Head of caudate nucleus (tissue), 42 donors: ENCODE measurements around the gene CHN2.

ENCODE experiments used
- DNase-seq, 42 donors: peaks; one replicate each; pipeline versions ENCODE4 v3.0.0 to v3.0.0-alpha.2; 2020 to 2021; ENCODE audit warnings: mixed read lengths in 7 of 42
- intact Hi-C: fragments of 100-400 bp; cut with DNase I; formaldehyde crosslinking; loops from one replicate; pipeline ENCODE4 v1.15.0; 2022

CHN2 gene

DNA sequence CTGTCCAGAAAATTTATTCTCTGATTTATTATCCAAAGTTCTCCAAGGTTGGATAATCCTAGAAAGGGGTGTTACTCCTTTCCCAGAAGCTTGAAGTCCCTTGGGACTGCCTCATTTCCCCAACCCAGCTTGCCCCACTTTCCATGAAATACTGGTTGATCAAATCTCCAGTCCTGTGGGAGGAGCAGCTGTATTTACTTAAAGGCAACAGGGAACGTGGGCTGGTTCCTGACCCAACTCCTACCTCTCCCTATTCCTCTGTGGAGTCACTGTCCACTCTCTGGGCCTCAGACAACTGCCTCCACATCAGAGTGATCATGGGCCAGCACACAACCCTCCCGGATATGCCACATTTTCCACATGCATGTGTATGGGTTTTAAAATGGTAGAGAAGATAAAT lies 202.8 kb downstream of the CHN2 start:
- intact Hi-C loops, result no loop called here
- peak in 1 of 42 donors; percentile 31 for DNase-seq

DNA sequence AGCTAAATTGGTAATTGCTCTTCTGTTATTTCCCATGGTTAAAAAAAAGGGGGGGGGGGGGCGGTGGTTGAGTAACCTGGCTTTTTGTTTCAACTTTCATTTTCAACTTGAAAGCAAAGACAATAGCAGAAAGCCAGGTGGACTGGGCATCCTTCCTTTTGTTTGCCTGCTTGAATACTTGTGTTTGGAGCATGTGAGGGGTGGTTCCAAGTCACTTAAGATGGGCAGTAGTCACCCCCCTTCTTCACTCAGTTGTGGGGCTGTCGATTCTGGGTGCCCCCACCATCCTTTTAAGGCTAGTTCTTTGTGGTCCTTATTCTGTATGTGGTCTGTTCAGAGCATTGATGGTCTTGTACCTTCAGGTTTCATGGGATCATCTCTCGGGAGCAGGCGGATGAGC lies 203.4 kb downstream of the CHN2 start:
- intact Hi-C loops, result no loop called here
- peak in 1 of 42 donors; percentile 18 for DNase-seq

DNA sequence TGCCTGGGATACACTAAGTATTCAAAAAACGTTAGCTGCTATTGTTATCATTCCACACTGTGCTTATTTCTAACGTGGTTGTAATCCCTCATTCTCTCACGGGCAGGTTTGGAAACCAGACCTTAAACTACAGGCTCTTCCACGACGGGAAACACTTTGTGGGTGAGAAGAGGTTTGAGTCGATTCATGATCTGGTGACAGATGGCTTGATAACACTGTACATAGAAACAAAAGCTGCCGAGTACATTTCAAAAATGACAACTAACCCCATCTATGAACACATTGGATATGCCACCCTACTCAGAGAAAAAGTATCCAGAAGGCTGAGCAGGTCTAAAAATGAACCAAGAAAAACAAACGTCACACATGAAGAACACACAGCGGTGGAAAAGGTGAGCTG lies 205.9 kb downstream of the CHN2 start:
- intact Hi-C loops, result loop anchor here (10.0 kb wide), 2 partner anchors 216 to 296 kb away; no protein-coding TSS in a partner anchor
- DNase-seq, result no peak

DNA sequence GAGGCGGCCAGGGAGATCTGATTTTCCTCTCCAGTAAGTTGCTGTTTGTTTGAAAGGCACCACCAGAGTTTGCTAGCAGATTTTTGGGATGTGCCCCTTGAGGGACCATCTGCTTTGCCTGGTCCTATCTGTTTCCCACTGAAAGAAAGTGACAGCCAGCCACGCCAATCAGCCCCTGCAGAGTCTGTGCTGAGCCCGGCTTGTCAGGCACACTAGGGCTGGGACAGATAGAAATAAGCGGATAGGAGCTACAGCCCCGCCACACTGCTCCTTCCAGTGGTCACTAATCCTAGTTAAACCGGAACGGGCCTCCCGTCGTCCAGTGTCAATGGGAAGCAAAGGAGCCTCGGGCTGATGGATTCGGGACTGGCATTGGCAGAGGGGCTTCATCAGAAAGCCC lies 207.2 kb downstream of the CHN2 start:
- peak in 1 of 42 donors; percentile 32 for DNase-seq
- intact Hi-C loops, result loop anchor here (10.0 kb wide), 2 partner anchors 217 to 297 kb away; no protein-coding TSS in a partner anchor

DNA sequence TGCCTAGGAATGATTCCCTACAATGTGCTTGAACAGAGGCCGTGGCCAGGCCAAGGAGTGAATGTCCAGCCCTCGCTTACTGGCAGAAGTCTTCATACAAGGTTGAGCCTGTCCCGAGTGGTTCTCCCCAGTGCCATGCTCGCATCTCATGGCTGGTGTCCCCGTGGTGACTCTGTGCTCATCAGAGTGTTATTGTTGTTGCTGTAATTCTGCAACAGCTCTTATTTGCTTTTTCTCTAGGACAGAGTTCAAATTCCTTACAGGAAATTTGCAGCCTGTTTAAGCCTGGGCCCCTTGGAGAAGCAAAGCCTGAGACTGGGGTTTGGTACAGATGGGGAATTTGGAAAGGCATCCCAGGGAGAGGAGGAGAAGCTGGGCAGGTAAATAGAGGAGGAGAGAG lies 211.3 kb downstream of the CHN2 start:
- intact Hi-C loops, result loop anchor here (5.0 to 10.0 kb wide), 3 partner anchors 221 to 479 kb away; no protein-coding TSS in a partner anchor
- DNase-seq, result peak in 2 of 42 donors; percentile 6 to 40

DNA sequence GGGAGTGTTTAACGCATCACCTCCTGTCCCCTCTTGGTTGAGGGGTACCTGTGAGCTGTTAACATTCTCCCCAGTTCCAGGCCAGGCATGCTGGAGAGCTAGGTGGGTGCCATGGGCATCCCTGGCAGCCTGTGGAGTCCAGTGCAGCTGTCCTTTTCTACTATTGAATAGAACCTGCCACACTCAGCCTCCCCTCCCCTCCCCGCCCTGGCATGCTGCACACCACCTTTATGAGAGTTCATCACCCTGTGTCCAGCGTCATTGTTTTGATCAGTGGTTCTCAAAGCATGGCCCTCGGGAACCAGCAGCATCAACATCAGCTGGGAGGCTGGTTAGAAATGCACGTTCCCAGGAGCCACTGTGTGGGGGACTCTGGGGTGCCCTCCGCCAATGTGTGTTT lies 211.8 kb downstream of the CHN2 start:
- DNase-seq, result peak in 1 of 42 donors; percentile 24
- intact Hi-C loops, result loop anchor here (5.0 to 10.0 kb wide), 3 partner anchors 222 to 479 kb away; no protein-coding TSS in a partner anchor

DNA sequence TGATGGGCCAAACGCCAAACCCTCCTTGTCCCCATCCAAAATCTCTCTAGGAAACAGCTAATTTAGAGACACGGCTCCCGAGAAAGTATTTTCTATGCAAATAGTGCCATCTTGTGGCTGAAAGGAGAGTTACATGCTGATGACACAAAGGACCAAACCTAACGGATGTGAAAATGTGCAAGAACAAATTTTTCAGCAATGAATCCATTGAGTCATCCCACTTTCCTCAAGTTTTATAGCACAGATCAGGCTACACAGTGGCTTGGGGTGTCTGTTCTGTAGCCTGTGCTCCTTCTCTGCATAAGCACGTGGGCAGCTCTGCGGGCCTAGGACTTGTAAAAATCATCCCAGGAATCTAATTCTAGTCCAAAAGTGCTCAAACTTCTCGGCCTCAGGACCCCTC lies 214.3 kb downstream of the CHN2 start:
- intact Hi-C loops, result loop anchor here (5.0 to 10.0 kb wide), 3 partner anchors 224 to 482 kb away; no protein-coding TSS in a partner anchor
- DNase-seq, result peak in 34 of 42 donors; percentile 20 to 92 (median 66)

DNA sequence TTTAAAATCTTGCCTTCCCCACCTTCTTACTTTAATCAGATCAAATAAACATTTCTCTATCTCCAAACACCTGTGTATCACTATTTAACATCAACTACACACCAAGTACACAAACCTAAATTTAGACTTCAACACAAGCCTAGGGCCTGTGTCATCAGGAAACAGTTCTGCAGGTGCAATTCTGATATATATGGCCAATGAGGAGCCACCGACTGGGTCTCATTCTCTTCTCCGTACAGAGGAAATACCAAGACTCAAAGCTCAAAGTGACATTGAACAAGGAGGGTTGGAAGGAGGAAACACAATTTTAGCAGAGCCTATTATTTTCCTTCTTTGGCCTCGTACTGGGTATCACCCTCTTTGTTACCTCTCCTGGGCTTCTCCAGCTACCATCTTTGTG lies 216.4 kb downstream of the CHN2 start:
- no peak for DNase-seq
- intact Hi-C loops, result no loop called here

DNA sequence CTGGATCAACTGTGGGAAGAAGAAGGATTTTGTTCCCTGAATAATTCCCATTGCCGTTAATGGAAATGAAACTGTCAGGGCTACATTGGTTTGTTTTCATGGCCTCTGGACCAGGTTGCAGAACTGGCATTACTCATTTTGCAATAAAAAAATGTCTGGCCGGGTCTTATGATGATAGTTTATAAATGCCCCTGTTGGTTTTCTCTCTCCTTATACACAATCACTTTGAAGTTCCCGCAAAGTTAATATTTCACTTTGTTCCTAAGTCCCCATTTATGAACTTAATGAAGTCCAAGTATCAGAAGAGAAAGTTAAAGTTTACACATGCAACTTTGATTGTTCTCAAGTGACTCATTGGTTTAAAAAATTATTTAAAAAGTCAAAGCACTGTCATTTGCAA lies 218.3 kb downstream of the CHN2 start:
- intact Hi-C loops, result no loop called here
- no peak for DNase-seq

DNA sequence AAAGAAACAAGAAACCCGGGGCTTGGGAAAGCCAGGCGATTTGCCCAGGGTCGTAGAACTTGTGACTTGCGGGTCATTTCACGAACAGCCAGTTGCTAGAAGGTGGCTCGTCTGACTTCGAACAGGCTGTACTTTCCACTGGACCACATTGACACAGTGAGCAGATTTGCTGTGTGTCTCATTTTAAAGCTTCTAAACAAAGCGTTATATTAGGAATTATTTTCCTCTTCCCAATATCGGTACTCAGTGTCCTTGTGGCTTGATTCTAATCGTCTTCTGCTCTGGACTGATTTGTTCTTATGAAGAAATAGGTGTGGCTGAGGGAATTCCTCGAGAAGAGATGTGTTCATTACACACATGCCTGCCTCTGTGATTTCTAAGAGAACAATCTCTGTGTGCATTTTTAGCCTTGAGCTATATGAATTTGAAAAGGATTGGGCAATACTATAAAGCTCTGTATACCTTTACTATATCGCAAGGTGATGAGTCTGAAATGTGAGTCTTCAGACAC lies 219.1 kb downstream of the CHN2 start:
- intact Hi-C loops, result no loop called here
- no peak for DNase-seq

DNA sequence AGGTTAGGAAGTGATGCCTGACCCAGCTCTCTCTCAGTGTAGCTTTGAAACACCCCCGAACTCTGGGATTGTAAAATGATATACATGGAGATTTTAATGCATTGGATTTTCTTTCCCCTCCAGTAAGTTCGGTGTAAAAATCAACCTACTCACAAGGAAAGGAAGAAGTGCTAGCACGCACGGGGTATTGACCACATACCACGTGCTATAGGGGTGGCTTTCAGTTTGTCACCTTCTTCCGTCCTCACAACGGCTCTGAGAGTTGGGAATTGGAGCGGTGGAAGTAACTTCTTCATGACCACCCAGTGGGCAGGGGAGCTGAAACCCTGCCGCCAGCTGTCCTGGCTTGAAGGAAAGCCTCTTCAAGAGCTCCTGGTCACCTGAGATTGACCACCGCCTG lies 219.6 kb downstream of the CHN2 start:
- intact Hi-C loops, result no loop called here
- DNase-seq, result no peak

DNA sequence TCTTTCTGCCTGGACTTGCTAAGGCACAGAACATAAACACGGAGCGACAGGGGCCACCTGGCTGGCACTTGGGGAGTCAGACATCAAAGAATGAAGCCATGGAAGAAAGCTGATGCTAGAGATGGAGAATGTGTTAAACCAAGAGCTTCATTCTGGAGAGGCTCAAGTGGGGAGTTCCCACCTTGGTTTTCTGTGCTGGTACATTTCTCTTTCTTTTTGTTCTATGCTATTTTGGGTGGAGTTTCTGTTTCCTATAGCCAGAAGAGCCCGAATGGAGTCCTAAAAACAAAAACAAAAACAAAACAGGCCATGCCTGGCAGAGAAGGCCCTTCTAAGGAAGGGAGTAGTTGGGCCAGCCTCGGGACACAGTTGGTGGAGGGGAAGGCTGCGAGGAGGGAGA lies 220.6 kb downstream of the CHN2 start:
- intact Hi-C loops, result no loop called here
- no peak for DNase-seq

DNA sequence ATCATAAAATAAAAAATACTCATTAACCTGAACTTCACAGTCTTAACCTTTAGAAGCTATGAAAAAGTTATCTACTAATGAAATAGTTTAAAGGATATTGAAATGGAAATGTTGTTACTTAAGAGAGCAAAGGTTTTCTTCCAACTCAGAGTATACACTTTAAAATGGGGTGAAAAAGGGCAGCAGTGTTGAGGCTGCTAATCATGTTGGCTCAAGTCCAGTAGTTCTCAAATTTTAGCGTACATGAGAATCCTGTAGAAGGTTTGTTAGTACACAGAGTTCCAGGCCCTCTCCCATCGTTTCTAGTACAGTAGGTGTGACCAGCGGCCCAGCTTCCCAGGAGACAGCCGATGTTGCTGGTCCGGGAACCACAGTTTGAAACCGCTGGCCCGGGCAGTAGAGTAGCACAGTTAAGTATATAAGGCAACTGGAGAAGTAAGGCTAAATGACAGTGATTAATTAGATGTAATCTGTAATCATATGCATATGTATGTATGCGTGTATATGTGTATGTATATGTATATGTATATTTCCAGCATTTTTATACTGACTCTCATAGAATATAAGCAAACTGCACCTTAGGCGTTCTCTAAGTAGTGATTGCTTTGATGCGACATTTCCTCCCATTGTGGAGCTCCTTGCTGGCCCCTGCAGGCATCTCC lies 221.8 kb downstream of the CHN2 start:
- intact Hi-C loops, result no loop called here
- DNase-seq, result no peak

DNA sequence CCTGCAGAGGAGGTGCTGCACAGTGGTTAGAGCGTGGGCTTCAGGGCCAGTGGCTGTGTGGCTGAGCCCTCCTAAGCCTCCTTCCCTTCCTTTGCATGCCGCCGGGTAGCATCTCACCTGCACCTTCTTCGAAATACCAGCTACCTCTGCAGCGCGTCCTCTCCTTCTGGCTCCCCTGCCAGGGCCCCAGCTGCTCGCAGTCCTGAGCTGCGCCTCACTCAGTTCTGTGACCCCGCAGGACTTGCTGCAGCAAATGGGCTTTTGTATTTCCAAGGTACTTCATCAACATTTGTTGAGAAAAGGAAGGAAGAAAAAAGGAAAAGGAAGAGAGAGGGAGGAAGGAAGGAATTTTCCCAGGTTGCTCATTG lies 222.3 kb downstream of the CHN2 start:
- no peak for DNase-seq
- intact Hi-C loops, result no loop called here

DNA sequence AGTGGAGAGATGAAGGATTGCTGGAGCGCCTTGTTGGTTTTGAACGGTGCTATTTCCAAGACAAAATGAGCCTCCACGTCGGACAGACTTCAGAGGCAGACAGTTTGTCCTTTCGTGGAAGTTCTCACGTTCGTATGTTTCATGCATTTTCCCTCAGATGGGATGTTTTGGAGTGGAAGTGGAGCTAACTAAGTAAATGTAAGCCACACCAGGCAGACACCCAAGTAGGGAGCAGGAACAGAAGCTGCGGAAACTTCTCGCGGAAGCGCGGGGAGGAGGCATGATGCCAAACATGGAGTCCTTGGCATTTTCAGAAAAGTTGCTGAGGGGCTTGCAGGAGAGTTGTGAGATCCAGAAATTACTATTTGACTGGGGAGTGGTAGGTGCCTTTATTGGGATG lies 223.5 kb downstream of the CHN2 start:
- intact Hi-C loops, result no loop called here
- DNase-seq, result no peak

DNA sequence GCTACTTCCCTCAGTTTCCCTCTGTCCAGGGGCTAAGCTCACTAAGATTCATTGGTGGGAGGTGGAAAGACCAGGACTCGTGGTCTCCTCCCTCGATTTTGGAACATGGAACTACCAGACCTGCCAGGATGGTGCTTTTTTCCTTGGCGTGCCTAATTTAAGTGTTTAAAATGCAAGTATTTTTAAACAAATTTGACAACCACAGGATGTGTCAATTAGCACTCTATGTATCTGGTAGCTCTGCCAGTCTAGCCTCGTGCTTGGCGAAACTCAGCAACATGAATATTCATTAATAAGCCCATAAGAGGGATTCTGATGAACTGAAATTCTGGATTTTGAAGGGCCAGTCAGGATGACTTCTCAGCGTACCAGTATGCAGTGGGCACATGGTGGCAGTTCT lies 224.1 kb downstream of the CHN2 start:
- no peak for DNase-seq
- intact Hi-C loops, result no loop called here

DNA sequence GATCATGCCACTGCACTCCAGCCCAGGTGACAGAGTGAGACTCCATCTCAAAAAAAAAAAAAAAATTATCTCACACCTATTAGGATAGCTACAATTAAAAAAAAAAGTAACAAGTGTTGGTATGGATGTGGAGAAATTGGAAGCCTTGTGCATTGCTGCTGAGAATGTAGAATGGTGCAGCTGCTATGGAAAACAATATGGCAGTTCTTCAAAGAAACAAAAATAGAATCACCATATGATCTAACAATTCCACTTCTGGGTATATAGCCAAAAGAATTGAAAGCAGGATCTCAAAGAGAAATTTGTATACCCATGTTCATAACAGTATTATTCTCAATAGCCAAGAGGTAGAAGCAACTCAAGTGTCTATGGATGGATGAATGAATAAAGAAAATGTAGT lies 225.4 kb downstream of the CHN2 start:
- intact Hi-C loops, result no loop called here
- no peak for DNase-seq

DNA sequence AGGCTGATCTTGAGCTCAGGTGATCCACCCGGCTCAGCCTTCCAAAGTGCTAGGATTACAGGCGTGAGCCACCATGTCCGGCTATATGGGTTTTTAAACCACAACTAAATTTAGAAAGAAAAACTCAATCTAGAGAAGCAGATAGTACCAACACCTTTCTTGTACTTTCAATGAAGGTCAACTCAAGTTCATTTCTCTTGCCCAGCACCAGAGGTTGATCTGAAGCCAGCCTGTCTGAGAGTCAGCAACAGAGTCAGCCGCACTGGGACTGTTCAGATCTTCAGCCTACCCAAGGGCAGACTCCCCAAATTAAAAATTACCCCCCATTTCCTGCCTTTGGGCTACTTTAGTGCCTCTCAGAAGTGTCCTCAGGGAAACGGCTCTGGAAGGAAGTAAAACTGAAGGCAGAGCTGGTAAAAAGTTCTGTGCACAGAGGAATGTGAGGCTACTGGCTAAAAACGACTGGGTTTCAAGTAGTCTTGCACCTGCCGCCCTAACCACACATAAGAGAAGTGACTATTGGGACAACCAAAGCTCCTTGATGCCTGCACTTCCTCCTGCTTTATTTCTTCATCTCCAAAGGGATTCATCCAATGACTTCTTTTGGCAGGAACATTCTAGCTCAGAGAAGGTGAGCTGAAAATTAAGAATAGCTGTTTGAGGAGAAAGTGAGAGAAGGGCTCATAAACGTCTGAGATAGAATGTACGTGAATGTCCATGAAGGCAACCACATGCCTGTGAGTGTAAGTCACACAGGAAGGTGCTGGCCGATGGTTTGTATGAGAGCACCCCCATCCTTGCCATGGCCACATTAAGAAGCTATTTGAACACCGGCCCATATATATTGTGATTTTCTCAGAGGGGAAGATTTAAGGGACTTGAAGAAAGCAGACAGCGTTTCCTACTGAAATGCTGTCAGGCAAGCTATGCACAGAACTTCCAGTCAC lies 226.7 kb downstream of the CHN2 start:
- no peak for DNase-seq

DNA sequence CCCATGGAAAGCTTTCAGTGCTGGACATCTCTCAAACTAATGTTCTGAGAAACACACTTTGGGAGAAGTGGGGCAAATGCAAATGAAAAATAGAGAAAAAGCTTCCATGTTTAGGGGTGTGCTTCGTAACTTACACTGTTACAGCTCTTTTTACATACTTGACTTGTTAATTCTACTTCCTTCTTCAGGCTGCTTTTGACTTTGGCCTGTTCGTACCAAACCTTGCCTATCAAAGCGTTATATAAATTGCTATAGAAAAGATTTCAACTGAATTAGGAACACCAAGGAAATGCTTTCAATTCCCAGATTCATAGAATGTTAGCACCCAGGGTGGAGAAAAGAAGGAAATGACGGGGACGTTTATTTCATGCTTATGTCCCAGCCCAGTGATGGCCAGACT lies 228.3 kb downstream of the CHN2 start:
- intact Hi-C loops, result no loop called here
- DNase-seq, result no peak

More for the DNA sequence above, 226.7 kb downstream of the CHN2 start:
- intact Hi-C loops, result no loop called here
